DMS79 (cell line): Measurements from ENCODE around the gene SFMBT2.

Experiments
- DNase-seq: peaks from one replicate; lab custom pipeline; 2025; lab: John Stamatoyannopoulos, UW

Gene SFMBT2

DNA sequence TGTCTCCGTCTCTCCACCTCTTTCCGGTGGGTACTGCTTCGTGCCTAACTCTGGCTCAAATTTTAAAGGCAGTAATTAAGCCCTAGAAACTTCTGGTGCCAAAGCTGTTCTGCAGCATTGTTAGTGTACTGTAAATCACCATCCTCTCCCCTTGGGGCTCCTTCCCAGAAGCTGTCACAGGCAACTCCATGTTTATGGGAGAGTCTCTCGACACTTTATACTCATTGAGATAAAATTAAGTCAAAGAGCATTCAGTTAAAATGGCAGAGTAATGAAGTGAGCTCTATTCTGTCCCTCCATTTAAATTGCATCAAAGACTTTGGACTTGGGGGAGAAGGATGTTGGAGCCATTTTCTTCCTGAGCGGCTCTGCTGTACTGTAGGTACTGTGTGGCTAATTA lies 274.8 kb downstream of the SFMBT2 start:
- DNase-seq, result no peak

DNA sequence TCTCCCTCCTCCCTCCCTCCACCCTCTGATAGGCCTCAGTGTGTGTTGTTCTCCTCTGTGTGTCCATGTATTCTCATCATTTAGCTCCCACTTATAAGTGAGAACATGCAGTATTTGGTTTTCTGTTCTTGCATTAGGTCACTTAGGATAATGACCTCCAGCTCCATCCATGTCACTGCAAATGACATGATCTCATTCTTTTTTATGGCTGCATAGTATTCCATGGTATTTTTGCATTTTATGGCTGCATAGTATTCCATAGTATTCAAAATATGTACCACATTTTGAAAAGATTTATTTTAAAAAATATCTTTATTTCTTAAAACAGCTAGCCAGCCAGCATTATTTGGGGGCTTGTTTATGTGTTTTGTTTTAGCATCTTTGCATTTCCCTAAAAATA lies 275.6 kb downstream of the SFMBT2 start:
- no peak for DNase-seq

DNA sequence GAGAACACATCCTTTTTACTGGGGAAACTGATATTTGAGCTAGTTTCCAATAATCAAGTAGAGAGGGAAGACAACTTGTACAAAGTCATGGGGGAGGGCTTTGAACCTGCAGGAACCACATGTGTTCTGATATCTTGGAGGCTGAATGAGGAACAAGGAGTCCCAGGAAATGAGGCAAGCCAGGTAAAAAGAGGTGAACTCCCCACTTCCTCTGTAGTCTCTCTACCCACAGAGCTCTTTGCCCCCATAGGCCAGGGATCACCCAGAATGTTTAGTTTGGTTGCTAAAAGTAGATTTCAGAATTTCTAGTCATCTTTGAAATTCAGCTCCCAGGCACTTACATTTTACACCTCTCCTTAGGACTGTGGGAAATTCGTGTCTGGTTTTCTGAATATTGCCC lies 276.4 kb downstream of the SFMBT2 start:
- DNase-seq, result no peak

DNA sequence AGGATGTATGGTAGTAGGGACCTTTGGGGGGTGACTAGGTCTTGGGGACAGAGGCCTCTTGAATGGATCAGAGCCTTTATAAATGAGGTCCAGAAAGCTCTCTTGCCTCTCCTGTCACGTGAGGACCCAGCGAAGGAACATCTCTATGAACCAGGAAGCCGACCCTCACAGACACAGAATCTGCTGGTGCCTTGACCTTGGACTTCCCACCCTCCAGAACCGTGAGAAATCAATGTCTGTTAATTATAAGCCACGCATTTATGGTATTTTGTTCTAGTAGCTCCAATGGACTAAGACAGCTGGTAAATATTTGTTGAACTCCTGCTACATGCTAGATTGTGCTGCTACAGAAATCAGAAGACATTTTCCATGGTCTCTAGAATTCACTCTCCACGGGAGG lies 276.9 kb downstream of the SFMBT2 start:
- DNase-seq, result no peak

DNA sequence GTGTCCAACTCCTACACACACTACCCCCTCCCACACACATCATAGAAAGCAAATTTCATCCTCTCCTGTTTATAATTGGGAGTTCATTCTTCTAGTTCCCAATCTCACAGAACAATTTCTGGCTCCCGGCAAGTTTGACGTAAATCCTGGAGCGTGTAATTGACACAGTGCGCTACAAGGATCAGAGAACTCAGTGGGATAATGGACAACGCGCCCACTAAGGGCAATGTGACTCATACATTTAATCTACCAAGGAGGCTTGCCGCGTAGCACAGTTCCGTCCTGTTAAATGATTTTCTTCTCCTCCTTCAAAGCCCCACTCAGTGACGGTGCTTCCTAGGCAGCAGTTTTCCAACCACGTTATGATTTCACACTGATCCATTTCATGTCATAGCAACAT lies 277.6 kb downstream of the SFMBT2 start:
- DNase-seq, result no peak

DNA sequence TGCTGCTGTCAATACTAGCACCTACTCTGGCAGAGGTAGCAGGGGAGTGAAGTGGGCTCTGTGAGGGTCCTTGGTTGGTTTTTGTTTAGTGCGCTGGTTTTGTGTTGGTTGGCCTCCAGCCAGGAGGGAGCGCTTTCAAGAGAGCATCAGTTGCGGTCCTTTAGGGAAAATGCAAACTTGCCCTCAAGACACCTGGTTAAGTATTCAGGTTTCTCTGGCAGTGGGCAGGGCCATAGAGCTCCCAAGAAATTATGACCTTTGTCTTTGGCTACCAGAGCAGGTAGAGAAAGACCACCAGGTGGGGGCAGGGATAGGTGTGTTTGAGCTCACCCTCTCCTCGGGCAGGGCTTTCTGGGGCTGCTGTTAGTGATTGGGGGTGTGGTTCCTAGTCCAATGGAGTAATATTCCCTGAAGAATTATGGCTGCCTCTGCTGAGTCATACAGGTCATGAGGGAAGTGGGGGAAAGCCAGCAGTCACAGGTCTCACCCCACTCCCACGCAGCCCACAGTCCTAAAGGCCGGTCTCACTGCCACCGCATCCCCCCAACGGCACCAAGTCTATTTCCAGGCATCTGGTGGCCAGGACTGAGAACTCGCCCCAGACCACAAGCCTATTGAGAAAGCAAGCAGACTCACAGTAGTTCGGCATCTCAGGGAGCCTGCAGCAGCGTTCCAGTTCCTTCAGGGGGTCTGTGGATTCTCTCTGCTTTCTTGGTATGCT lies 280.5 kb downstream of the SFMBT2 start:
- no peak for DNase-seq

DNA sequence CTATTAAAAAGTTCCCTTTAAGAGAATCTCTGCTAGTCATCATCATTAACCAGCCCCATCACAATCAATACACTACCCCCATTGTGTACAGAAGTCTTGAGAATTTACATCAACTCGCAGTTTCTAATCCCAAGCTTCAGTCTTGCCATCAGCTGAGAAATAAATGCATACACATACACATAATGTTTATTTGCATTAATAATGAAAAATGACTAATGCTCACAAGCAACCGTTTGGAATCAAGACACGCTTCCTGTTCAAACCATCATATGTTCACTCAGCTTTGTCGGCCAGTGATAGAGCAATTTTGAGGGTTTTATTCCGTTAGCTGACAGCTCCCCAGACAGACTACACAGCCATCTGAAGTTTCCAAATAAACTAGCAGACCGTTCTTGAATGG lies 287.1 kb downstream of the SFMBT2 start:
- no peak for DNase-seq

DNA sequence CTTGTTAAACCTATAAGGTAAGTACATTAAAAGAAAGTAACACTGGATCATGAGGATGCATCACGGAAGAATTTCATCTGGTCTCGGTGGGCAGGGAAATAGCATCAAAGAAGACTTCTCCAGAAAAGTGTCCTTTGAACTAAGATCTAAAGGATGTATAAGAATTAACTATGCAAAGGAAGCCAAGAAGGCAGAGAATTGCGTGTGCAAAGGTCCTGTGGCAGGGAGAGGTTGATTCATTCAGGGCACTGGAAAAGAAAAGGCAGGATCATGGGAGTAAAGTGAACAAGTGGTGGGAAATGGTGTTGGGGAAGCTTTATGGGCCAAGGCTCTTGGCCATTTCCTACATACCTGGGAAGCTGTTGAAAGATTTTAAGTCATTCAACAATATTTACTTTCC lies 288.3 kb downstream of the SFMBT2 start:
- DNase-seq, result no peak

DNA sequence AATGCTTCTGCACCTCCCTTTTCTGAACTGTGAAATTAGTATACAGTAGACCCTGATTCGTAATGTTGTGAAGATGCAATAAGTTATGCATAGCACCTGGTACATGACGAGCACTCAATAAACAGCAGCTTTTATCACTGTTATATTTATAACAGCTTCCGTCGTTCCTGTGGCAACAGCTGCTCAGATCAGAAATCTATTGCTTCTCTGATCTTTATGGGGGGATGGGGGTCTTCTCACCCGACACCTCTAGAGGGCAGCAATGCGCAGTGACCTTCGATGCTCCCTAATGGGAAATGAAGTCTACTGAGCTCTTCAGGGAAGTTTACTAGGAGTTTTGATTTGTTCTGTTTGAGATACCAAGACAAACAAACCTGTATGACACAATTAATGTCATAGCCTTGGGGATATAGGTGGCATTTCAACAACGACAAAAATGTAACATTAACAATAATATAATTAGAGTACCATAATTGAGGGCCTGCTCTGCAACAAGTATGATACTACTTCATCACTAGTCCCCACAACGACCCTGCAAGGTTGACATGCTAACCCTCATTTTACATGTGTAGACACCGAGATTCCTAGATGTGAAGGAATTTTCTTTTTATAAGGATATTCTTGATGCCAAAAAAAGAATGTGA lies 289.6 kb downstream of the SFMBT2 start:
- DNase-seq, result no peak

DNA sequence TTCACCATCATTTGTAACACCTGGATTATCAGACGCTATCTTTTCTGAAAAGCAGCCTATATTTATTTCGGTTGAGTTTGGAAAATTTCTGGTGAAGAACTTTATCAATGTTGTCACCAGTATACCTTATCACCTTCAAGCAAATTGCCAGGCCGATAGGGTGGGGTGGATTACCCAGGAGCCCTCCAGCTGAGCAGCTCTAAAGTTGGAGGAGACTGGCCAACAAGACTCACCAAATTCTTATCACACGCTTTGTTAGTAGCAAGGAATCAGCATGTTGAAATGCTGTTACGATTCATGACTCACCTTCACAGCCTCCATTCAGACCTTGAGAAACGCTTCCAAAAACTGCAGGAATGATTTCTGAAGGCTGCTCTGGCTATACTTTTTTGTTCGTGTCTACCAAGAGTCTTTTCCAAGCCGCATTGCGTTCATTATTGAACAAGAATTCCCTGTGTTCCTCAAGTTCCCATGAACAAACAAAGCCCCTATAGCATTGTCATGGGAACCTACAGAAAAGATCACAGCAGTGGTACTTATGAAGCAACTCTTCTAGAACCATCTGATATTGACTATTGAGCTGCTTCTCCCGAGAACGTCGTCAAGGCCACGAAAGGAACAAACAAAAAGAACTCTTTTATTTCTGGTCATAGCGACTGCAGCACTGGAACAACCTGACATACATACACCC lies 291.4 kb downstream of the SFMBT2 start:
- DNase-seq, result no peak

DNA sequence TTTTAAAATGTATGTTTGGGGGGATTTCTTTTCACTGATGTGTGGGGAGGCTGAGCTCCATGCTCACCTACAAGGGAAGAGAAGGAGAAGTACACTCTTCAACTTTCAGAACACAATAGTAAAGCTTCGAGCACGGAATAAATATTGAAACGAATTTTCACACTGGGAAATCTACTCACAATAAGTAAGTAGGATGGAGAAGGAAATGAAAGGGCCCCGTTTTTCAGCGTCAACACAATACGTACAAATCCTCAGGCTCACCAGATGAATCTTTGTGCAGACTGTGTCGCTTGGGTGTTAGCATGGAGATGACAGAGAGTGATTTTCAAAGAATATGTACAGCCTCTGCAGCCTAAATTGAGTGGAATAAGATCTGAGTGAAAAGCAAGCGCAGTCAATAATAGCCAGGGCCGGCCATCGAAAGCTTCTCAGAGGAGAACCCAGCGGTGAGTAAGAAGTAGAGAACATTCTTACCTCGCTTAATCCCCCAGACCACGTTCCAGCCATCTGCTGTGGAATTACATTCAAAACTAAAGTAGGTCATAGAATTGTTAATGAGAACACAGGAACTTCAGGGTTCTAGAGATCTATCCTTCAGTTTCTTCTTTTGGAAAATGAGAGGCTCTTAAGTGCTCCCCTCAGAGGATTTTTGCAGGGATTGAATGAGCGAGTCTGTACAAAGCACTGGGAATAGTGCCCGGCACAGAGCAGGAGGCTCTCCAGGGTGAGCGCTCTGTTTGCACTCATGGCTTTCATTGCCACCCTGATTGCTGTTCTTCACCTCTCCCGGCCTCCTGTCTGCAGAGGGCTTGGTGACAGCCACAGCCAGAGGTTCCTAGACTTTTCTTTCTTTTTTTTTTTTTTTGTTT lies 292.8 kb downstream of the SFMBT2 start:
- DNase-seq, result no peak

DNA sequence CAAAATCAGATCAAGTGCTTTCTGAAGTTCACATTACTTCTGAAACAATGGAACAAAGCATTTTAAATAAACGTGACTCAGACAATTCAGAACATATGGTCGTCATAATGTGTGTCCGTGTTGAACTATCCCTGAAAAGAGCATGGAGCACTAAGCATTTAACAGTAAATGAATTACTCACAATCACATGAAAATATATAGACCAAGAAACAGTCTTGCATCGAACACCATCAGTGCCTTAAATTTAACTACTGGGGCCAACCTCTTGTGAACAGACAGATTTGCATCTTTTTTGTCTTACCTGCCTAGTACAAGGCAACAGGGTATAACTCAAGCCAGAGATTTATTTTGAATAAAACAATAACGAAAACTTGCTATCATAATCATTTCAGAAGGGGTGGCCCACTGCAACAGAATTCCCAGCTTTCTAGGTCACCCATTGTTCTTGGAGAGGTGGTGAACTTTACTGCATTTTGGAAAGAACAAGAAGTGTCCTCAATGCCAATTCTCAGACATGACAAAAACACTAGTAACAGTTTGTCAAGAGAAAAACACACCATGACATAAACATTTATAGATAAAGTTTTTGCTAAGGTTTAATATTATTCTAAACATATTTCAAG lies 293.5 kb downstream of the SFMBT2 start:
- DNase-seq, result no peak

DNA sequence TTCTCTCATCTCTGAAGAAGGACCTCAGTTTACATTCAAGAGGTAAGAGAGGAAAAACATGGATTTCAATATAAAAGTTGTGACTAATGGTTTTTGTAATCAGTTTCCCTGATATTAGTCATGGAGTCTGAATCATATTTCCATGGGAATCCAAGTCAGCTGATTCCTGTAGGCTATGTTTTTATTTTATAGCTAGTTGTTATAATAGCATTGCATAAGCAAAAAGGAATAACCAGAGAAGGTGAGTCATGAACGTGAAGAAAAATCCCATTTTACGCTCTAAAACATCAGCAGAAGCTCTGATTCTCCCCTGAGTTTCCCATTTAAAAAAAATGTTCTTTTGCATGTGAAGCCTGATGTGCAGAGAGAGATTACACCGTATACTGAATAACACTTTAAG lies 299.3 kb downstream of the SFMBT2 start:
- DNase-seq, result no peak

DNA sequence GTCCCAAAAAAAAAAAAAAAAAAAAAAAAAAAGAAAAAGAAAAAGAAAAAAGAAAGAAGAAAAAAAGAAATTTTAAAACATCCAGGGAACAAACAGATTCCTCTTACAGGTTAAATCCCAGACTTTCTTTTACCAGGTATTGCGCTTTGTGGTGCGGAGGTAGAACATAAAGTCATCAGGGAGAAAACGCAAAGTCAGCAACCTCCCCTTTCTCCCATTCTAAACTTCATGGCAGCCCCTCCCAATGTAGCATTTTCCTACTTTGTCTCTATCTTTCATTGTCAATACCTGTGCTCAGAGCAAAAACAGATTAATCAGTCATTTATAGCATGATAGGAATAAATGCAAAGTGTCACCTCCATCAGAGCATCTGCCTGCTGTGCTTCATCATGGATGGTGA lies 299.7 kb downstream of the SFMBT2 start:
- no peak for DNase-seq
